ENCODE measurements around the gene KSR2.

Gene KSR2

DNA sequence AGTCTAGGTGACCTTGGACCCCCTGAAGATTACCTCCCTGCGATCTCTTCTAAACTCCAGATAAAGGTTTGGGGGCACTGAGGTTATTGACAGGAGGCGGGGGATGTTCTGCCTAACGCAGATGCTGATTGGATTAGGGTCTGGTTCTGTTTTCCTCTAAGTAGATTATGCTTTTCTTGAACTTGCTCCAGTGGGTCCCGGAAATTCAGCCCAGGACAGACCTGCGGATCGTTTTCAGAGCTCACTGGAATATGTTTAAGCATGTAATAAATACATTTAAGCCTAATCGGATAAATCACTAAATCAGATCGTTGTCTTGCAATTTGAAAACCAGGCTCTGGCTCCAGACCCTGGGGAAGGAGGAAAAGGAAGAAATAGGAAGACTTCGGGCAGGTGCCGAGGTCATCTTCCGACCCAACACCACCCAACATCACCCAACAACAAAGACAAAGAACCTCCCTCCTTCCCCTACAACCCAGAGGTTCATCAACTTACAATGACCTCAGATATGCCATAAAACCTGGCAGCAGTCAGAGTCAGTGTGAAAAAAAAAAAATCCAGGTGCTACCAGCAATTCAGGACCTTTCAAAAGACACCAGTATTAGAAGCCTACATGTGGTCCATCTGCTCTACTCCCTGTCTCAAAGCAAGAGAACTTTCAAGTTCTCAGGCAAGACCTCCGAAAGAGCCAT is 148.4 kb downstream of the KSR2 start:
- no peak for DNase-seq (ENCODE audit: low read depth)
- no peak overlapping the region for H3K4me3 ChIP-seq (ENCODE audit: control insufficient read depth, low read depth, low read length)
- TF ChIP-seq, protein P1, sequence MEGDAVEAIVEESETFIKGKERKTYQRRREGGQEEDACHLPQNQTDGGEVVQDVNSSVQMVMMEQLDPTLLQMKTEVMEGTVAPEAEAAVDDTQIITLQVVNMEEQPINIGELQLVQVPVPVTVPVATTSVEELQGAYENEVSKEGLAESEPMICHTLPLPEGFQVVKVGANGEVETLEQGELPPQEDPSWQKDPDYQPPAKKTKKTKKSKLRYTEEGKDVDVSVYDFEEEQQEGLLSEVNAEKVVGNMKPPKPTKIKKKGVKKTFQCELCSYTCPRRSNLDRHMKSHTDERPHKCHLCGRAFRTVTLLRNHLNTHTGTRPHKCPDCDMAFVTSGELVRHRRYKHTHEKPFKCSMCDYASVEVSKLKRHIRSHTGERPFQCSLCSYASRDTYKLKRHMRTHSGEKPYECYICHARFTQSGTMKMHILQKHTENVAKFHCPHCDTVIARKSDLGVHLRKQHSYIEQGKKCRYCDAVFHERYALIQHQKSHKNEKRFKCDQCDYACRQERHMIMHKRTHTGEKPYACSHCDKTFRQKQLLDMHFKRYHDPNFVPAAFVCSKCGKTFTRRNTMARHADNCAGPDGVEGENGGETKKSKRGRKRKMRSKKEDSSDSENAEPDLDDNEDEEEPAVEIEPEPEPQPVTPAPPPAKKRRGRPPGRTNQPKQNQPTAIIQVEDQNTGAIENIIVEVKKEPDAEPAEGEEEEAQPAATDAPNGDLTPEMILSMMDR (IDR thresholded peaks at IDR 0.05; ENCODE audit: control insufficient read depth, insufficient read depth, low read depth, low read length, missing control alignments) = no peak

DNA sequence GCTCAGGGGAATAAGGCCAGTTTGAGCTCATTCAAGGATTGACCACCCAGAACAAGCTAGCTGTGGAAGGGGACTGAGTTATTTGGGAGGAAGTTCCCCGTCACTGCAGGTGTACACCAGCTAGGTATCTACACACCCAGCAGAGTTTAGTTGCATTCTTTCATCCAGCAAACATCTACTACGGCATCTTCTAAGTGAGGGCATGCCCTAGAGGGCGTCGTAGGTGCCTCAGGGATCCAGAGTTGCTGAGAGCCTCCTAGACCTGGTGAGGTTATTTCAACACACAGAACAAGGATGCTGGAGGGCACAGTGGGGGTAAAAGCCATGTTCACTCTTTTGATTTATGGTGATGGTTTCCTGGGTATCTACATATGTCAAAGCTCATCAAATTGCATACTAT is 149.6 kb downstream of the KSR2 start:
- DNase-seq (ENCODE audit: low read depth) = no peak
- no peak overlapping the region for H3K4me3 ChIP-seq (ENCODE audit: control insufficient read depth, low read depth, low read length)
- TF ChIP-seq, protein P1 (IDR thresholded peaks at IDR 0.05; ENCODE audit: control insufficient read depth, insufficient read depth, low read depth, low read length, missing control alignments) = no peak

DNA sequence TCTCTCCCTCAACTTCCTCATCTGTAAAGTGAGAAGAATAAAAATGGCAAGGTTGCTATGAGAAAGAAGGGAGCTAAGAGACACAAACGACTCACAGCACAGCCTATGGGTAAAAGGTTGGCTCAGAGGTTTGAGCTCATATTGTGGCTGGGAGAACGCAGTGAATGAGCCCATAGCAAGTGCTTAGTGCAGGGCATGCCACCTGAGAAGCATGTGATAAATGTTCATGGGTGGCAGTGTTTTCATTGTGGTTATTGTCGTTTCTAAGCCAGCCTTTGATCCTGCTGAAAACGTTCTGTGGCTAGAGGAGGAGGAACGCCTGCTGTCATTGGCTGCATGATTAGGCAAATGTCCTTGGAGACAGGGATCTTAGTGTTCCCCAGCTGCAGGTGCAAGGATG is 150.4 kb downstream of the KSR2 start:
- DNase-seq (ENCODE audit: low read depth) = no peak
- TF ChIP-seq, protein P1 (IDR thresholded peaks at IDR 0.05; ENCODE audit: control insufficient read depth, insufficient read depth, low read depth, low read length, missing control alignments) = no peak
- no peak overlapping the region for H3K4me3 ChIP-seq (ENCODE audit: control insufficient read depth, low read depth, low read length)

DNA sequence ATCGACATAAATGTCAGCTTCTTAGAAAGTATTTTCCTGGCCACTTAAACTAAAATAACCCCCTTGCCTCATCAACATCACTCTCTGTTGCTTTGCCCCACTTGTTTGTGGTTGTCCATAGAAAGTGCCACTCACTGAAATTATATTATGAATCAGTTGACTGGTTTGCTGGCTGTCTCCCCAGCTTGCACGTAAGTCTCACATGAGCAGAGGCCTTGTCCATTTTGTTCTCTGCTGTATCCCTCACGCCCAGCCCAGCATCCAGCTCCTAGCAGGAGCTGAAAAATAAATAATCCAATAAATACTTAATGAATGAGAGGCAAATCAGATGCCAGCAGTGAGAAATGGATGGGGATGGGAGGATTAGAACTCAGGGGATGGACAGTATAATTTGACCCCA is 159.3 kb downstream of the KSR2 start:
- no peak for DNase-seq (ENCODE audit: low read depth)
- TF ChIP-seq, protein P1 (IDR thresholded peaks at IDR 0.05; ENCODE audit: control insufficient read depth, insufficient read depth, low read depth, low read length, missing control alignments) = no peak
- H3K4me3 ChIP-seq (ENCODE audit: control insufficient read depth, low read depth, low read length) = no peak overlapping the region

DNA sequence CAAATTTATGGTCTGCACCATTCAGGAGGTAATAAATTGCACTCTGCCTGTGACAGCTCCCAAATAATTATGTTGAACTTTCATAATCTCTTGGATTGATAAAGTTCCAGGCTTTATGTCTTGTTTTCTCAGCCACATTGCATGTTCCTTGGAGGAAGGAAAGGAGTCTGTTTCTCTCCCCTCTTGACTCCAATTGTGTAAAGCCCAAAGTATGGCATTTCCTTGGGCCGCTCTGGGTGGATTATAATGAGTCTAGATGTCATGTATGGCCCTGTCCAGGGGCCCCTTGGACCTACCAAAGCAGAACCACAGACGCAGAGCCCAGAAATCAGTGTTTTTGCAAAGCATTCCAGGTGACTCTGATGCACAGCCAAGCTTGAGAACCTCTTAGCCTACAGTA is 160.8 kb downstream of the KSR2 start:
- no peak overlapping the region for H3K4me3 ChIP-seq (ENCODE audit: control insufficient read depth, low read depth, low read length)
- TF ChIP-seq, protein P1 (IDR thresholded peaks at IDR 0.05; ENCODE audit: control insufficient read depth, insufficient read depth, low read depth, low read length, missing control alignments) = no peak
- no peak for DNase-seq (ENCODE audit: low read depth)

DNA sequence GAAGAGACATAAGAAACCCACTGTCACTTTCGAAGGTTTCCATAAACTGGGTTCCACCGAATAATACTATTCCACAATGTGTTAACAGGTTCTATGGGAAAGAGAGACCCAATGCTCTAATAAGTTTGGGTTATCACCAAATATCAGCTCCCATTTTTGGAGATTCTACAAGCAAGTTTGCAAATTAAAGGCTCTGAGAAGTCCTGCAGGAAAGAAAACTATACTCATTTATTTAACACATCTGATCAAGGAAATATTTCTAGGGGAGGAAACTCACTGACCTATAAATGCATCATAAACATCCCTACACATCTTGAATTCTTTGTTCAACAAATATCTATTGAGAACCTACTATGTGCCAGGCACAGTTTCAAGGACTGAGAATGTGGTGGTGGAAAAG is 161.4 kb downstream of the KSR2 start:
- H3K4me3 ChIP-seq (ENCODE audit: control insufficient read depth, low read depth, low read length) = no peak overlapping the region
- DNase-seq (ENCODE audit: low read depth) = no peak
- TF ChIP-seq, protein P1 (IDR thresholded peaks at IDR 0.05; ENCODE audit: control insufficient read depth, insufficient read depth, low read depth, low read length, missing control alignments) = no peak
